Activated effector memory CD4-positive, alpha-beta T cell treated with anti-CD3 and anti-CD28 coated beads, Interleukin-2, amount 50 U/mL, for 16 hours (primary cell): ENCODE results near the gene TMEM266.
A peak's percentile ranks its signal among the peaks of the same experiment; 100 is the strongest.

Experiments
- DNase-seq: peaks from one replicate; pipeline ENCODE4 v3.0.0-alpha.2; 2020

The TMEM266 gene

DNA sequence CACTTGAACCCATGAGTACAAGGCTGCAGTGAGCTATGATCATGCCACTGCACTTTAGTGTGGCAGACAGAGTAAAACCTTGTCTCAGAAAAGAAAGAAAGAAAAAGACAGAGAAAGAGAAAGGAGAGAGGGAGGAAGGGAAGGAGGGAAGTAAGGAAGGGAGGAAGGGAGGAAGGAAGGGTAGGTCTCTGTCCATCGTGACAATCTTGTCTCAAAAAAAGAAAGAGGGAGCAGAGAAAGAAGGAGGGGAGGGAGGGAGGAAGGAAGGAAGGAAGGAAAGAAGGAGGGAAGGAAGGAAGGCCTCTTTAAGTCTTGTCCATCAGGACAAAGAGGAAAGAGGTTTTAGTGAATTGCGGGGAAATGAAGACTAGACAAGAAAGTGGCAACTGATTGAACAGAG is 129.3 kb downstream of the TMEM266 start:
- no peak for DNase-seq

- DNase-seq = no peak
Observed at GRCh38 chr15:76190070-76190564, 130.3 kb downstream of the TMEM266 start.

DNA sequence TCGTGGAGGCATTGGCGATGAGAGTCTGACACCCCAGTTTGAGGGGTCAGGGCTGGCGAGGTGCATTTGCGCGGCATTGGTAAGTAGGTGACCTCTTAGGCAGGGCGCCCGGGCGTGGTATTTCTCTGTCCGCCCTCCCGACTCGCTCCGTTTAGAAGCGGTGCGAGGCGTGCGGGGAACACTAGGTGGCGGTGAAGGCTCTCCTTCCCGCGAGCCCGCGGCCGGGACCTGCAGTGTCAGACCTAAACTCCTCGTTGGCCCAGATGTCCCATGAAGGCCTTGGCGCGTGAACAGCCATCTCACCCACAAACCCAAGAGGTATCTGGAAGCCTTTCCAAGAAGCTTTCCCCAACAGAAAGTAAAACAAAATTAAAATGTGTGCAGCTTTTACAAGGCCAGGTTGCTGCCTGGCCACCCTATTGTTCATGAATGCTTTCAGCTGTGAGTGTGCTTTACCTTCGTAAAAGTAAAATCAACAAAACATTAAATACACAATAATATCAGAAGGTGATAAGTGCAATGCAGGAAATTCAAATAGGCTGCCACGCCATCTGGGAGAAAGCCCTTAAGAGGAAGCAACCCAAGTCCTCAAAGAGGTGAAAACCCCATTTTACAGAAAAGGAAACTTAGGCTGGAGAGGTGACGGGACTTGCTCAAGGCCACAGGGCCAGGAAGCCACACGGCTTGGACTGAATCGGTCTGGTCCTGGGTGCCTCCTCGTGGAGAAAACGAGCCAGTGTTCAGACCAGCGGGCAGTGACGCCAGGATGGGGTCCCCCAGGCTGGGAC is 131.2 kb downstream of the TMEM266 start:
- DNase-seq = peak; percentile 87

DNA sequence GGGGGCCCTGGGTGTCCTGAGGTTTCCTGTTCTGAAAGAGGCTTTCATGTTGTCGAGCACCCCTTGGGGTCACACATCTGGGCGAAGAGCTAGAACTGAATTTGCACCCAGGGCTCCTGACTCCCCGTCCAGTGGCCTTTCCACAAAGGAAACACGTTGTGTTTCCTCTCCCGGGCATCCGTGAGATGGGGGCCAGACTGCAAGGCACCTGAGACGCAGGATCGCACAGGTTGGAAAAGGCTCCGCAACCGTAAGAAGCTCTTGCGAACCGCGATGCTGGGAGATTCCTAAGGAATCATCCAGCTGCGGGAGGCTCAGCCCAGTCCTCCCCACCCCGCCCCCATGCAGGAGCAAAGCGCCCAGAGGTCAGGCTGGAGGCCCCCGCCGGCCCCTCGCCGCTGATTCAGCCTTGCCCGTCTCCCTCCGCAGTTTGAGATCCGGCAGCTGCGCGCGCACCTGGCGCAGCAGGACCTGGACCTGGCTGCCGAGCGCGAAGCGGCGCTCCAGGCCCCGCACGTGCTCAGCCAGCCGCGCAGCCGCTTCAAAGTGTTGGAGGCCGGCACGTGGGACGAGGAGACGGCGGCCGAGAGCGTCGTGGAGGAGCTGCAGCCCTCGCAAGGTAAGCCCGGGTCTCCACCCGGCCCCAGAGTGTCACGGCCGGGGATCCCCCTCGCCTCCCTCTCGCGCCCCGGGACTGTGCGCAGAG is 131.9 kb downstream of the TMEM266 start:
- no peak for DNase-seq

DNA sequence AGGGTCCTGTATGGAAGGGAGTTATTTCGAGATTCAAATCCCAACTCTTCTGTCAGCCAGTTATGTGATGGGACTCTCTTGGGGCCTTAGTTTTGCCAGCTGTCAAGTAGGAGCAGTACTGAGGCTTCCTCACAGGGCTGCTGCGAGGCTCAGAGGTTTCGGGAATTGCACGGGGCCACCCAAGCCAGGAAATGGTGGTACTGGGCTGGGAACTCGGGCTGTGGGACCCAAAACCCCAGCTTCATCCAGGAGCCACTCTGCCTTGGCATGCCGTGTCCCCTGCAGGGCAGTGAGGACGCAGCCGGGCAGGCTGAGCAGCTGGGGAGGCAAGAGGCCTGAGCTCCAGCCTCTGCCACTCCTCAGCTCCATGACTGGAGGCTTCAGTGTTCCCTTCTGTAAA is 132.9 kb downstream of the TMEM266 start:
- no peak for DNase-seq

GRCh38 chr15:76193934-76194333 is 134.1 kb downstream of the TMEM266 start:
- no peak for DNase-seq

- DNase-seq = no peak
Observed at GRCh38 chr15:76195506-76196268, 135.9 kb downstream of the TMEM266 start.

GRCh38 chr15:76196269-76197231 is 136.8 kb downstream of the TMEM266 start:
- peak; percentile 24 for DNase-seq

DNA sequence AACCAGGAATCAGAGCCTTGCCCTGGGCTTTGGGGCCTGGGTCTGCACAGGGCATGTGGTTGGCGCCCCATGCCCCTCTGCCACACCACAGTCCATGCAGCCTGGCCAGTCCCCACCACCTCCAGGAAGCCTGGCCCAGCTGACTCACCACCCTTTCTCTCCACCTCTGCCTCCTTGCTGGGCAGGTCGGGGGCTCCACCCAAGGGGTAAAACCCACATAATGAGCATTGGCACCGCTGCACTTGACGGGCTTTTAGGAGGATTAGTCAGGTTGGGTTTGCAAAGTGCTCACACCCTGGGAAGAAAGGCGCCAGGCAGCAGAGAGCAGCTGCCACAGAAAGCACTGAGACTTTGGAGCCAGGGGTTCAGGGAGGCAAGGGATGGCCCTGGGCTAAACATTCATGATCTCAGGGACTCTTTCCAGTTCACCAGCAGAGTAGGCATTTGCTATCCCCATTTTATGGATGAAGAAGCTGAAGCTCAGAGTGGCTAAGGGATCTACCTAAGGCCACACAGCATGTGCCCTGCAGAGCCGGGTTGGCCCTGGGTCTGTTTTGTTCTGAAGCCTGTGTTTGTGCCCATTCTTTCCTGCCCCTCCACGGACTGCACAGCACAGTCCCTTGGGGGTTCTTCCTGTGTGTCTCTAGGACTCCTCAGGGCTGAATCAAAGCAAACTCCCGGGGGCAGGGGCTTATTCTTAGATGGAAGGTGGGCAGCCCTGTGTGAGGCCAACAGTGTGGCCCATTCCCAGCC is 138.1 kb downstream of the TMEM266 start:
- DNase-seq = peak; percentile 55

- DNase-seq = peak; percentile 50
Observed at GRCh38 chr15:76198456-76199105, 138.8 kb downstream of the TMEM266 start.

DNA sequence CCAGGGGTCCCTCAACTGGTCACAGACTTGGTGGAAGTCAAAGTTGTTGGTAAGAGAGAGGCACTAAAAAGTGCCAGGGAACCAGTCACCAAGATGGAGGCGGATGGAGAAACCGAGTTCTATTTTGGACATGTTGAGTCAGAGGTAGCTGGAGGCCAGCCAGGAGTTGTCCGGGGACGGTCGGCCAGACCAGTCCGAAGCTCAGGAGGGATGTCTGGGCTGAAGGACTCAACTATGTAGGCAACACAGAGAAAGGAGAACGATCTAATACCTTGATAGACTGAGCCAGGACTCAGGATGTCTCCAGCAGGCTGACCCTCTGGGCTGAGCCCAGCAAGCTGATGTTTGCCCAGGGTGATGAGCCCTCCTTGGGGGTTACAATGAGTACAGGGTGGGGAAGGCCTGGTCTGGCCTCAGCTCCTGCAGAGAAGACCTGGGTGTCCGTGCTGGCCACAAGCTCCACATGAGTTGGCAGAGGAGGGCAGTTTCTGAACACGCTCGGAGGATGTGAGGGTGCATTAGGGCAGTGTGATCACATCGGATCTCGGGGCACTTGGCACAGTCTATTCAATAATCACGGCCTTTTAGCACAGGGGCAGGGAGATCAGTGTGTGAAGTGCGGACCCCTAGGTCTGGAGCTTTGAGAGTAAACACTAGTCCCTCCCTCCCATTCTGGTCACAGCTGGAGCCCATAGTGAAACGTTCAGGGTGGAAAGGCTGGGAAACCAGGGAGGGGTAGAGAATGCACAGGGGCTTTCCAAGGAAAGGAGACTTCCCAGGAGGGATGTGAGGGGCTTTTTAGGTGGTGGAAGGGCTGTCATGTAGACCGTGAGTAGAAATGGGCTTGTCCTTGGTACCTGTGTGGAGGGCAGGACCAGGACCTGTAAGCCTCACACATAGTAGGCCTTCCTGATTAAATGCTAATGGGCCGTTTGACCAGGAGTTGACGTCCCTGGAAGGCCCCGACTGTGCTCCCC is 139.6 kb downstream of the TMEM266 start:
- DNase-seq = peak; percentile 50

DNA sequence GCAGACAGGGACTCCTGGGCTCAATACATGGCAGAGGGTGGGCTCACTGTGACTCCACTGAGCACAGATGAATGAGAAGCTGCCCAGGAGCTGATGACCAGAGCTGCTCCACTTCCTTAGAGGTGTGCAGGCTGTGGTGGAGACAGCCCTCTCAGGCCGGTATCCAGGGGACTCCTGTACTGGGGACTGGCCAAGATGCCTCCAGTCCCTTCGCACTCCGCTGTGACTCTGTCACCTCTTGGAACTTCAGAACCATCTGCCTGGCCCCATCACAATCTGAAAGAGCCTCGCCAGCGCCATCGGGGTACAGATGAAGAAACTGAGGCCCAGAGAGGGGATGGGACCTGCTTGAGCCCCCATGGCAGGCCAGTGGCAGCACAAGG is 140.3 kb downstream of the TMEM266 start:
- DNase-seq = peak; percentile 53

DNA sequence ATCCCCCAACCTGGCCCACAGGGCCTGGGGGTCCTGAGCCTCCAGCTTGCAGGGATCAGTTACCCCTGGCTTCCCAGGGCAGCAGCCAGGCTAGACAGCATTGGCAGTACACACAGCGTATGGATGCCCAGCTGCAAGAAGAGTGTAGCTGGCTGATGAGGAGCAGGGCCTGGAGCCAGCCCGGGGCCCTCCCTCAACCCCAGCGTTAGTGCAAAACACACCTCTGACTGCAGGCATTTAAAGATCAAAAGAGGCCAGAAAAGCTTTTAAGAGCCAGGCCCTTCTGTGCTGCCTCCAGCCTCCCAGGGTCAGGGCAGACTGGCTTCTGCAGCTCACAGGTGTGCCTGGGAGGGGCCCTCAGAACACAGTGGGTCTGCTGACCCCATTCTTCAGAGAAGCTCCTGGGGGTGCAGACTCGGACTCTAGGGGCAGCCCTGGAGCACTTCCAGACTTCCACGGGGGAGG is 140.9 kb downstream of the TMEM266 start:
- peak; percentile 61 for DNase-seq

DNA sequence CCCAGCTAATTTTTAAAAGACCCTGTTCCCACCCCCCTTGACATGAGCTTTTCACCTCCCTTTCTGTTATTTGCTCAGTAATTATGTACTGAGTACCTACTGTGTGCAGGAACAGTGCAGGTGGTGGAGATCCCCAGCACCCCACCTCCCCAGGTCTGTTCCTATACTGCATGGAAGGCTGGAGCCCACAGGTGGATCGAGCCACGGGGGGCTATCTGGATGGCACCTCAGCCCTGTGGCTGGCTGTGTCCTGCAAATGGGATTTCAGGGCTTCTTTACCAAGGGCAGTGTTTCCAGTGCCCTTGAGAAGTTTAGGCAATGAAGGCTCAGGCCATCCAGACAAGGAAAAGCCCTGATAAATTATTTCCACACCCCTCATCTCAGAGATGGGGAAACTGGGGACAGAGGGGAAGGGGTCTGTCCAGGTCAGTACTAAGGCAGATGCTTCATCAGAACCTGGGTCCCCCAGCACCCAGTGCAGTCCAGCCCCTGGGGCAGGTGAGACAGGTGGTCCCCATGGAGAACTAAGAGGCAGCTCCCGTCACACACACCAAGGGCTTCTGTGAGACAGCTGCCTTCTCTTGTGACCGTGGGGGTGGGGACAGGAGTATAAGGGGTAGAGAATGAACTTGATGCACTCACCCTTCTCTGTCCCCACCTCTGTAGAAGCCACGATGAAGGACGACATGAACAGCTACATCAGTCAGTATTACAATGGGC is 141.9 kb downstream of the TMEM266 start:
- peak; percentile 59 for DNase-seq

DNA sequence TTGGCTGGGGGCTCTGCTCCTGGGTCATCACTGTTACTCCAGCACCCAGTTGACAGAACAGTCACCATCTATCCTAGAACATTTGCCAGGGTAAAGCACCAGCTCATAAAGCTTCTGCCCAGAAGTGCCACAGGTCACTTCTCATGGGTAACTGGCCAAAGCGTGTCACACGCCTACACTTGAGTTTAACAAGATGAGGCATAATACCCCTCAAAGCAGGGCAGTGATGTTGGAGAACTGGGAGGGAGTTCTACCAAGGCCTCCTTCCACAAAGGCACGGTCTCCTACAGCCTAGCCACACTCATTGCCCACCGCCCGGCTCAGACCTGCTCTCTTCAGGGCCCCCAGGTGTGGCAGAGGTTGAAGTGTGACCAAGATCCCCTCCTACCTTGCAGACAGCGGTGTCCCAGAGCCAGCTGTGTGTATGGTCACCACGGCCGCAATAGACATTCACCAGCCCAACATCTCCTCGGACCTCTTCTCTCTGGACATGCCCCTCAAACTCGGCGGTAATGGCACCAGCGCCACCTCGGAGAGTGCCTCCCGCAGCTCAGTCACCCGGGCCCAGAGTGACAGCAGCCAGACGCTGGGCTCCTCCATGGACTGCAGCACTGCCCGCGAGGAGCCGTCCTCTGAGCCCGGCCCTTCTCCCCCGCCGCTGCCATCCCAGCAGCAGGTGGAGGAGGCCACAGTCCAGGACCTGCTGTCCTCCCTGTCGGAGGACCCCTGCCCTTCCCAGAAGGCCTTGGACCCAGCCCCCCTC is 143.7 kb downstream of the TMEM266 start:
- peak; percentile 57 for DNase-seq

- peak; percentile 54 for DNase-seq
Observed at GRCh38 chr15:76204109-76204845, 144.5 kb downstream of the TMEM266 start.

DNA sequence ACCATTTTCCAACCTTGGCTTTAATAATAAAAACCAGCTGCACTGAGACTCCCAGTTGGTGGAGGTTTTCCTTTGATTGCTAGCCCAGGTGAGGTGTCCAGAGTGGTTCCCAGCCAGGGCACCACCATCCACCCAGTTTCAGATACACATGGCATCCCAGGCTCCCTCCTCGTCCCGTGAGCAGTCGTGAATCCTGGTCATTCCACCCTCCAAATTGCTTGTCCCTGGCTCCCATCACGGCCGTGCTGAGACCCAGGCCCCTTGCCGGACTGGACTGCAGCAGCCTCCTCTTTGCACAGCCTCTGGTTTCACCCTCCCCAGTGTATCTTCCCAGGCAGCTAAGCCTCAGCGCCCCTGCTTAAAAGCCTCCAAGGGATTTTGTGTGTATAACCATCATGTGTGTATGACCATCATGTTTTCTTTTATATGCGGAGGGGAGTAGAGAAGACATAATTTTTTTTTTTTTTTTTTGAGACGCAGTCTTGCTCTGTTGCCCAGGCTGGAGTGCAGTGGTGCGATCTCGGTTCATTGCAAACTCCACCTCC is 145.2 kb downstream of the TMEM266 start:
- peak; percentile 34 for DNase-seq
